GM21619 (cell line): ENCODE results near the gene RPS16.

ENCODE experiments used
- ATAC-seq: cut with Tn5 transposase; IDR thresholded peaks from one replicate; pipeline ENCODE4 v1.9.1; 2021; ENCODE audit not compliant: unreplicated experiment

The RPS16 gene

GRCh38 chr19:39449116-39449797 lies 13.5 kb upstream of the RPS16 start:
- ATAC-seq, result no peak

- ATAC-seq, result no peak
Measured at GRCh38 chr19:39448271-39448670, 12.5 kb upstream of the RPS16 start.

DNA sequence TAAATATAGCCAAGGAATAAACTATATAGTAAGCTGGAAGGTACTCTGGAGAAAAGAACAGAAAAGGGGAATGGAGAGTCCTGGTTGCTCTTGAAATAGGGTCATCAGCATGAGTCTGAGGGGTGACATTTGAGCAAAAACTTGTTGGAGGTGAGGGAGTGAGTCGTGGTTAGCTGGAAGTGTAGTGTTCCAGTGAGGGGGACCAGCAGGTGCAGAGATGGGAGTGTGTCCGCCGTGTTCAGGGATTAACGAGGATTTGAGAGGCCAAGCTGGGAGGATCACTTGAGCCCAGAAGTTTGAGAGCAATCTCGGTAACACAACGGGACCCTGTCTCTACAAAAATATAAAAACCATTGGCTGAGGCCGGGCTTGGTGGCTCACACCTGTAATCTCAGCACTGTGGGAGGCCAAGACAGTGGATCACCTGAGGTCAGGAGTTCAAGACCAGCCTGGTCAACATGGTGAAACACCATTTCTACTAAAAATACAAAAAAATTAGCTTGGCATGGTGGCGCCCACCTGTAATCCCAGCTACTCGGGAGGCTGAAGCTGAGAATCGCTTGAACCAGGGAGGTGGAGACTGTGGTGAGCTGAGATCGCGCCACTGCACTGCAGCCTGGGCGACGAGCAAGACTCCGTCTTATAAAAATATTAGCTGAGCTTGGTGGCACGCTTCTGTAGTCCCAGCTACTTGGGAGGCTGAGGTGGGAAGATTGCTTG lies 10.8 kb upstream of the RPS16 start:
- ATAC-seq, result no peak

DNA sequence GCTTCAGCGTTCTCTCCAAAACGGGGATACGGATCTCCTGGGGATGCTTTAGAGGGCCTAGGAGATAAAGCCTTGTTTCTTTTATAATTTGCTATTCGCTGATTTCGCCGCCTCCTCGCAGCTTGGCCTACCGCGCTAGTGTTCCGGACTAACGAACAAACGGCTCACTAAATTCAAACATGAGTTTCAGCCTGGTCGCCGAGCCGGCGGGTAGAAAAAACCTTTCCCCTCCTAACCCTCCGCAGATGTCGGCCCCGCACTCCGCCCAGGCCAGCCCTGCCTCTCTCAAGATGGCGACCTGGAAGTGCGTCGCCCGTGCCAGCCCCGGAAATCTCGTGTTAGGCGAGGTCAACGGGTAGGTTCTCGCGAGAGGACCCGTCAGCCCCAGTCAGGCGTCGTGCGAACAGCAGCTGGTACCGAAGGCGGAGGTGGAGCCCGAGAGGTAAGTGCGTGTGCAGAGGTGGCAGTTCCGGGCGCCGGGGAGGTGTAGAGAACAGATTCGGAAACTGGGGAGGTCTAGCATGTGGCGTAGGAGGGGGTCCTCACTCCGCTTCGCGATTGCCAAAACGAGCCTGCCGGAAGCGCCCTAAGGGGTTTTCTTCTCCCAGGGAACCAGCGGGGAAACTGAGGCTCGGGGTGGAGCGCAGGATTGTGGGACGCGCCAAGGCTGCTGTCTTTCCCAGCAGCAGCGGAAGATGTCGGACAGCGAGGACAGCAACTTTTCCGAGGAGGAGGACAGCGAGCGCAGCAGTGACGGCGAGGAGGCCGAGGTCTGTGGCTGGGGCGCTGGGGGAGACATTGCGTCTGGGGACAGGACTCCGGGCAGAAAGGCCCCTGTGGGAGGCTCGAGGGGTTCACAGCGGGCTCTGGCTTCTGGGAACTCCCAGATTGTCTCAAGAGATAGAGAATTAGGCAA lies 9.7 kb upstream of the RPS16 start, which contains the start of gene SUPT5H:
Gene SUPT5H, plus strand, starts transcription at position 387 of the 916 bp plus-strand sequence. Its CDS starts 309 bp downstream, at position 696.
- ATAC-seq, result peak; percentile 75

DNA sequence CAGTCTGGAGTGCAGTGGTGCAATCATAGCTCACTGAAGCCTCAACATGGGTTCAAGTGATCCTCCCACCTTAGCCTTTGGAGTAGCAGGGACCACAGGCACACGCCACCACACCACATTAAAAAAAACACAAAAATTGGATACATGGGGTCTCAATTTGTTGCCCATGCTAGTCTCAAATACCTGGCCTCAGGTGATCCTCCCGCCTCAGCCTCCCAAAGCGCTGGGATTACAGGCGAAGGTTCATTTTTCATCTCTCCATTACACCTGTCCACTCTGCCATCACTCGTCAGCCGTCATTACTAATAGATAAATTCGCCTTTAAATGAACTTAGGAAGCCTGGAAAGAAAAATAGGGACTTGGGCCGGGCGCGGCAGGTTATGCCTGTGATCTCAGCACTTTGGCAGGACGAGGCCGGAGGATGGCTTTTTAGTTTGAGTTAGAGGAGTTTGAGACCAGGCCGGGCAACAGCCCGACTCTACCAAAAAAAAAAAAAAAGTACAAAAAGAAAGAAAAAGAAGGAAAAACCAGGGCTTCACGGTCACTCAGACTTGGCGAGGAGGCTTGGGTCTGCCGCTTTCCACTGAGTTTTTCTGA lies 8.9 kb upstream of the RPS16 start:
- no peak for ATAC-seq

- no peak for ATAC-seq
Measured at GRCh38 chr19:39438270-39438934, 2.7 kb upstream of the RPS16 start.

DNA sequence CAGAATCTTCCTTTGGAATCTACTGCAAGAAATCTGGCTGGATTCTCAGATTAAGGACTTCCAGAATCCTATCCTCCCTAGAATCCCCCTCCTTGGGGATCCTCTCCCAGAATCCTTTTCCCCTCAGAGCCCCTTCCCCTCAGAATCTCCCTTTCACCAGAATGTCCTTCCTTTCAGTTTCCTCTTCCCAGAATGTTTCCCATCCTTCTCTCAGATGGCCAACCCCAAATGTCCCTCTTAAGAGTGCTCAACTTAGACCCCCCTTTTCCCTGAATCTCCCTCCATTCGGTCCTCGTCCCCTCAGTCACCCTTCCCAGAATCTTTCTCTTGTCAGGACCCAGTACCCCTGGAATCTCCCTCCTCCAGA lies 584 bp upstream of the RPS16 start:
- no peak for ATAC-seq

- no peak for ATAC-seq
Measured at GRCh38 chr19:39434123-39435076, 1.3 kb downstream of the RPS16 start.

DNA sequence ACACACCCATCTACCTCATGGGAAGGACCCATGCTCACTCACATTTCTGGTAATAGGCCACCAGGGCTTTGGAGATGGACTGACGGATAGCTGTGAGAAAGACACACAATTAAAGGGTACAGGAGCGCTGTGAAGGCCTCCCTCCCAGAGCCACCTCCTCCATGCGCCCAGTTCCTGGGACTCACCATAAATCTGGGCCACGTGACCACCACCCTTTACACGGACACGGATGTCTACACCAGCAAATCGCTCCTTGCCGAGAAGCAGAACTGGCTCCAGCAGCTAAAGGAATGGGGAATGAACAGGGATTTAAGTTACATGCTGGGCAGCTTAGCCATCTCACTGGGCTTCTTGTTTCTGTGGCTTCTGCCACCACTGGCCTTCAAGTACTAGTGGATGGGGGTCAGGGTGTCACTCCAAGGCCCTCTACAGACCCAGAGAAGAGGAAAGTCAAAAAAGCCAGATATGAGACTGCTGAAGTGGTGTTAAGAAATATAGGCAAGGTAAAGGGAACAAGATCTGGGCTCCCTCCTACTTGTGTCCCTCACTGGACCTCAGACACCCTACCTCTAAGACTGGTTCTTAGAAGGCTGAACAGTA lies 2.2 kb downstream of the RPS16 start:
- ATAC-seq, result no peak

DNA sequence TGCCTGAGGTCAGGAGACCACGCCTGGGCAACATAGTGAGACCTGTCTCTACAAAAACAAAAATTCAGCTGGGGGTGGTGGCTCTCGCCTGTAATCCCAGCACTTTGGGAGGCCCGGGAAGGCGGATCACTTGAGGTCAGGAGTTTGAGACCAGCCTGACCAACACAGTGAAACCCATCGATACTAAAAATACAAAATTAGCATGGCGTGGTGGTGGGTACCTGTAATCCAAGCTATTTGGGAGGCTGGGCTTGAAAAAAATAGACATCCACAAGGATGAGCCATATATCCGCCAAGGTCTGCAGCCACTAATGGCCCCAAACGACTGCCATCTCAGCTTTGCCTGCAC lies 3.1 kb downstream of the RPS16 start:
- no peak for ATAC-seq

- ATAC-seq, result peak; percentile 58
Measured at GRCh38 chr19:39430675-39431593, 4.8 kb downstream of the RPS16 start.

DNA sequence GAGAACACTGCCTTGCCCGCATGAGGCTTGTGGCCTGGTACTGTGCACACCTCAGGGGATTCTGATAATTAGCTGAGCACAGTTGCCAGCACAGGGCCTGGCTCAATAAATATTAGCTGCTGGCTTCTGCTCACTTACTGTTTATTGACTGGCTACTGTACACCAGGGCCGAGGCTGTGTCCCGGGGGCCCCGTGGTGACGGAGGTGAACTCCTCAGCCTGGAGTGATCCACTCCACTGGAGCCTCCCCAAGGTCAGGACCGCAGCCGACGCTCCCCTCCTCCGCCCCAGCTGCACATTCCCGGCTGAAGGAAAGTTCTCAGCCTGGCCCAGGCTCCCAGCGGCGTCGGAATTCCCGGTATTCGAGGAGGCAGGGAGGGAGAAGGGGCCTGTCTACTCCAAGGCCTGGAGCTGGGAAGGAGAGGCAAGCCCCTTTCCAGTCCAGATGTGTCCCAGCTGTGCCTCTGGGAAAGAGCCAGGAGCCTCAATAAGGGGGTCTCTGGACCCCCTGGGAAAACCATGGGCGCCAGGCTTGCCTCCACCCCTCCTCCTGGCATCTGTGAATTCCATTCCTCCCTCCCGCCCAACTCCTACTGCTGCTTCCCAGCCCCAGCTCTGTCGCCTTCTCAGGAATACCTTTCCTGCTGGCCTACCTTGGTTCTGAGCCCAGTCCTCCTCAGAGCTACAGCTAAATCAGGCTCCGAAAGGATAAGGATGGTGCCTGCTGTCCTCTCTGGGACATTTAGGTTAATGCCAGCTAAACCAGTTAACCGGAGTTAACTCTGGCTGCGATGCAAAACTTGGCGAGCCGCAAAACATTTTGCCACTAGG lies 7.3 kb downstream of the RPS16 start:
- ATAC-seq, result no peak

GRCh38 chr19:39427707-39428106 lies 8.0 kb downstream of the RPS16 start:
- ATAC-seq, result no peak

GRCh38 chr19:39426170-39426569 lies 9.6 kb downstream of the RPS16 start:
- no peak for ATAC-seq

DNA sequence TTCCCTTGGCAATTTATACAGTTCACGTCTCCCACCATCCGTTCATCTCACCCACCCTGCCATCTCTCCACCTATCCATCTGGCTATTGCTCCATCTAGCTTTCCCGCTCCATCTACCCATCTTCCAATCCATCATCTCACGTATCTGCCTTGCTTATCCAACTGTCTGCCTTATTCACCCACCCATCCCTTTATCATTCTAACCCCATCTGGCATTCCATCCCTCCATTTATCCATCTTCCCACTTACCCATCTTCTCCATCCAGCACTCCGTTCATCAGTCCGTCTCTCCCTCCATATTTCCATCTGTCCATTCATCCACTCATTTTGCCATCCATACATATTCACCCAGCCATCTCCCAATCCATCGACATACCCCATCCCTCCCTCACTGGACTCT lies 10.0 kb downstream of the RPS16 start:
- no peak for ATAC-seq

- no peak for ATAC-seq
Measured at GRCh38 chr19:39424934-39425333, 10.8 kb downstream of the RPS16 start.
